ENCODE data around the gene KBTBD12. TPM values are rescaled to one million over a fixed set of nuclear protein-coding genes. Genes with fewer than 3 reads are reported as not detected.
A peak's percentile ranks its signal among the peaks of the same experiment; 100 is the strongest.

The KBTBD12 gene
- total RNA-seq, 1 donor from 2014 or later = not detected

DNA sequence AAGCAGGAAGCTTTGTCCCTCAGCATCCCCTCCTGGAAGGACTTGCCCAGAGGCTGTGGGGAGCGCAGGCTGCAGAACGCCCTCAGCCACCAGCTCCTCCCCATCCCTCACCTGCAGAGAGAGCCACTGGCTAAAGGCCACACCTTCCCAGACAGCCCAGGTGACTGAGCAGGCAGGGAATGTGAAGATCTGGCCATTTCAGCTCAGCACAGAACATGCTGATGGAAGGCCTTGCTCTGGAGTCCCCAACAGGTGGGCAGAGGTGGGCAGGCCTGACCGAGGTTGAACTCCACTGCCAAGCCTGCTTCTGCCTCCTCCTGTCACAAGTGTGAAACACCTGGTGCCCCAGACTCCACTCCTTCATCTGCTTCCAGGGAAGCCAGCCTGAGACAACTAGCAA lies 86.5 kb downstream of the KBTBD12 start:
- Mint-ChIP-seq H3K27me3 (ENCODE audit: low read depth) (peaks cover 24% of the 10 kb centered on the region), H3K27ac (ENCODE audit: unreplicated experiment) (no peak overlapping the region), H3K36me3 (ENCODE audit: low read depth) (peaks cover 2% of the 10 kb centered on the region), H3K4me3 (ENCODE audit: unreplicated experiment) (no peak overlapping the region), H3K4me1 (ENCODE audit: low read depth) (no peaks in the 10 kb centered on the region), H3K9me3 (ENCODE audit: low read depth) (peaks cover 8% of the 10 kb centered on the region)
- TF ChIP-seq, protein P1, sequence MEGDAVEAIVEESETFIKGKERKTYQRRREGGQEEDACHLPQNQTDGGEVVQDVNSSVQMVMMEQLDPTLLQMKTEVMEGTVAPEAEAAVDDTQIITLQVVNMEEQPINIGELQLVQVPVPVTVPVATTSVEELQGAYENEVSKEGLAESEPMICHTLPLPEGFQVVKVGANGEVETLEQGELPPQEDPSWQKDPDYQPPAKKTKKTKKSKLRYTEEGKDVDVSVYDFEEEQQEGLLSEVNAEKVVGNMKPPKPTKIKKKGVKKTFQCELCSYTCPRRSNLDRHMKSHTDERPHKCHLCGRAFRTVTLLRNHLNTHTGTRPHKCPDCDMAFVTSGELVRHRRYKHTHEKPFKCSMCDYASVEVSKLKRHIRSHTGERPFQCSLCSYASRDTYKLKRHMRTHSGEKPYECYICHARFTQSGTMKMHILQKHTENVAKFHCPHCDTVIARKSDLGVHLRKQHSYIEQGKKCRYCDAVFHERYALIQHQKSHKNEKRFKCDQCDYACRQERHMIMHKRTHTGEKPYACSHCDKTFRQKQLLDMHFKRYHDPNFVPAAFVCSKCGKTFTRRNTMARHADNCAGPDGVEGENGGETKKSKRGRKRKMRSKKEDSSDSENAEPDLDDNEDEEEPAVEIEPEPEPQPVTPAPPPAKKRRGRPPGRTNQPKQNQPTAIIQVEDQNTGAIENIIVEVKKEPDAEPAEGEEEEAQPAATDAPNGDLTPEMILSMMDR (IDR thresholded peaks at IDR 0.05) = no peak
- DNase-seq (ENCODE audit: low spot score) = no peak

DNA sequence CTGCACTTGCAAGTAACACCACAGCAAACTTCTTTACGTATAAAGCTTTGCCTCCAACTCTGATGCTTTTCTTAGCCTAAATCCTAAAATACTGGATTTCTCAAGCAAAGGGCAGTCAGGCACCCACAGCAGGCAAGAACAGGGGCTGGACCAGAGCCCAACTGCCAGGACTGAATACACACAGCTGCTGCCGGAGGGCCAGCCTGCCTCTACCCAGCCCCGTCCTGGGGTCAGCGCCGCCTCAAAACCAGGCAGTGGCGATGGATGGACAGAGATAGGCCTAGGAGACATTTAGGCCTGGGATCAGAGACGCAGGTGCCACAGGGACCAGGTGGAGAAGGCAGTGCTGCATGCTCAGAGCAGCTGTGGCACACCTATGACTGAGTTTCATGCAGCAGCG lies 89.6 kb downstream of the KBTBD12 start:
- peaks cover 24% of the 10 kb centered on the region for H3K27me3 Mint-ChIP-seq (ENCODE audit: low read depth)
- DNase-seq (ENCODE audit: low spot score) = no peak

DNA sequence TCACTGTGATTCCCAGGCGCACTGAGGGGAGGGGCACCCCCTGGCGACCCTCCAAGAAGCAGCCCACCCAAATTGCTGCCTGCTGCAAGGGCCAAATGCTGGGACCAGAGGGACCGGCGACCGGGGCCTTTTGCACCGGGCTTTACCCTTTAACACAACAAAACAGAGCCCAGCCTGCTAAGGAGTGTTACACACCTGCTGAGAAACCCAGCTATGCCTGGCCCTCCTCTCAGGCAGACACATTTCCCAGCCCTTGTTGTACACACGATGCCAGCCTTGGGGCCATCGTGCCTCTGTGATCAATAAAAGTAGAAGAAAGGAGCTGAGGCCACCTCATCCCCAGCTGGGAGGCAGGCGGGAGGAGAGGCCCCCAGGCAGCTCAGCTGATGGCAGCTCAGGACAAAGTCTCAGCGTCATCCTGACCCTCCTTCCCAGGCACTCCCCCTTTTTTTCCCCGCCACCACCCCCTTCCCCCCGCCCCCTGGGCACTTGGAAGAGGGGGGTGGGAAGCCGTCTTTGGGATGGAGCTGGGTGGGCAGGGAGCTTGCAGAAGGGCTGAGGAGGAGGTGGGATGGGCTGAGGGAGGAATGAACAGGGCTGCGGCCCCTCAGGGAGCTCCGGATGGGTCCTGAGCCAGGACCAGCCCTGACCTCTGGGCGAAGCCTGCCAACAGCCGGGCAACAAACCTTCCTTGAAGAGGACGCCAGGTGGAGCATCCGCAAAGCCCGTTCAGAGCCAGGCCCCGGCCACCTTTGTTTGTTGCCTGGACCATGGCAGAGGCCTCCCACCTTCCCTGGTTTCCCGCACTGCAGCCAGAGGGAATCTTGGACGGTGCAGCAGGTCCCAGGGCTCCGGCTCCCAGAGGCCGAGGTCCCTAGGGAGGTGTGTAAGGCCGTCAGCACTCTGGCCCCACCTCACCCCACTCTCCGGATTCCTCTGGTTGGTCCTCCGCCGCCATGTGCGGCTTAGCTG lies 91.3 kb downstream of the KBTBD12 start:
- TF ChIP-seq, protein P1 (IDR thresholded peaks at IDR 0.05) = no peak
- peaks cover 17% of the 10 kb centered on the region for H3K27me3 Mint-ChIP-seq (ENCODE audit: low read depth)
- no peaks in the 10 kb centered on the region for H3K9me3 Mint-ChIP-seq (ENCODE audit: low read depth)
- no peaks in the 10 kb centered on the region for H3K36me3 Mint-ChIP-seq (ENCODE audit: low read depth)
- no peak overlapping the region for H3K27ac Mint-ChIP-seq (ENCODE audit: unreplicated experiment)
- no peak for DNase-seq (ENCODE audit: low spot score)
- peaks cover 16% of the 10 kb centered on the region for H3K4me1 Mint-ChIP-seq (ENCODE audit: low read depth)
- H3K4me3 Mint-ChIP-seq (ENCODE audit: unreplicated experiment) = no peak overlapping the region

More for the DNA sequence above, 89.6 kb downstream of the KBTBD12 start:
- TF ChIP-seq, protein P1 (IDR thresholded peaks at IDR 0.05) = no peak
- H3K4me3 Mint-ChIP-seq (ENCODE audit: unreplicated experiment) = no peak overlapping the region
- H3K27ac Mint-ChIP-seq (ENCODE audit: unreplicated experiment) = no peak overlapping the region
- H3K9me3 Mint-ChIP-seq (ENCODE audit: low read depth) = peaks cover 5% of the 10 kb centered on the region
- H3K4me1 Mint-ChIP-seq (ENCODE audit: low read depth) = peaks cover 5% of the 10 kb centered on the region
- H3K36me3 Mint-ChIP-seq (ENCODE audit: low read depth) = no peaks in the 10 kb centered on the region

DNA sequence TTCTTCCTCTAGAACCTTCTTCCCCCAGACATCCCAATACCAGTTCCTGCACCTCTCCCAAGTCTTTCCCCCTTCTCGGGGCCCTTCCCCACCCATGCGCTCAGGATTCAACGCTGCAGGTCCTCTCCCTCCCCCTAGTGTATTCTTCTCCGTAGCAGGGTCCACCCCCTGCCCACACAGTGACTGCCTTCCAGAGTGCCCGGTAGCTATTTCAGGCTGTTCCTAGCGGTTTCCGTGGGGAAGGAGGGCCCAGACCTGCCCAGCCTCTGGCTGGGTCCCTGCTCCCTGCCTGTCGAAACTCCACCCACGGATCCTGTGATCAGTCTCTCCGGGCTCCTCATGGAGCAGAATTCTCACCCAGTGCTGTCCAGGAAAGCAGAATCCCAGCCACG lies 92.0 kb downstream of the KBTBD12 start:
- Mint-ChIP-seq H3K4me3 (ENCODE audit: unreplicated experiment) (no peak overlapping the region), H3K4me1 (ENCODE audit: low read depth) (peaks cover 19% of the 10 kb centered on the region), H3K36me3 (ENCODE audit: low read depth) (no peaks in the 10 kb centered on the region), H3K27ac (ENCODE audit: unreplicated experiment) (no peak overlapping the region), H3K27me3 (ENCODE audit: low read depth) (peaks cover 13% of the 10 kb centered on the region), H3K9me3 (ENCODE audit: low read depth) (no peaks in the 10 kb centered on the region)
- DNase-seq (ENCODE audit: low spot score) = no peak
- TF ChIP-seq, protein P1 (IDR thresholded peaks at IDR 0.05) = no peak

DNA sequence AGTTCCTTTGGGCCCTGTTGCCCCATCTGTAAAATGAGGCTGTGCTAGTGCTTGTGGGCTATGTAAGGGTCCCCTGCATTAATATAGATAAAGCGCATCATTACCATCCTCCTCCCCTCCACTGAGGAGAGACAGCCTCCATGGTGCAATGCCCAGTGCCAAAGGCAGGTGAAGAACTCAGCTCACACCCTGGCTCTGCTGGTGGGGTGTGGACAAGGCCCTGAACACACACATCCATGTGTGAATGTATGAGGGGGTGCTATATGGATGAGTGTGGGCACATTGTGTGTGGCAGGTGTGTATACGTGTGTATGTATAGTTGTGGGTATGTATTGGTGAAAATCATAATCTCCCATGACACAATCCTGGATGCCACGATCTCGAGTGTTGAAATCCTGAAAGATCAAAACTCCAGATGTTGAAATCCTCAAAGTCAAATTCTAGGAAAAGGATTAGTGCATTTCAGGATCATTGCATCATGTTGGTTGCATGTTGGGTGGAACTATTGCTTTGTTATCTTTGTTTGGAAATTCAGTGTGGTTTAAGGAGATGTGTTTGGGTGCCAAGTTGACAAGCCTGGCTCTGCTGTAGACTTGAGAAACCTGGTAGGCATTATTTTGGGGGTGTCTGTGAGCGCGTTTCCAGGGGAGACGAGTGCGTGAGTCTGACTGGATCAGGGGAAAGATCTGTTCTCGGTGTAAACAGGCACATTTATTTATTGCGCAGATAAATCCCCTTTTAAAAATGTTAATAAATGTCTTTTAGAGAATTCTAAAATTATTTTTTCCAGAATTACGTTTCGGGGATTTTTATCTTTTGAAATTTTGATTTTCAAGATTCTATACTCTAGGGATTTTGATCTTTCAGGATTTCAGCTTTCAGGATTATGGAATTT lies 95.2 kb downstream of the KBTBD12 start:
- peaks cover 19% of the 10 kb centered on the region for H3K4me1 Mint-ChIP-seq (ENCODE audit: low read depth)
- H3K27ac Mint-ChIP-seq (ENCODE audit: unreplicated experiment) = peak overlapping the region; percentile 74
- DNase-seq (ENCODE audit: low spot score) = no peak
- H3K4me3 Mint-ChIP-seq (ENCODE audit: unreplicated experiment) = peak overlapping the region; percentile 35
- H3K9me3 Mint-ChIP-seq (ENCODE audit: low read depth) = no peaks in the 10 kb centered on the region
- TF ChIP-seq, protein P1 (IDR thresholded peaks at IDR 0.05) = no peak
- H3K27me3 Mint-ChIP-seq (ENCODE audit: low read depth) = peaks cover 3% of the 10 kb centered on the region
- H3K36me3 Mint-ChIP-seq (ENCODE audit: low read depth) = no peaks in the 10 kb centered on the region

All from chondrocyte (in vitro differentiated cells).